NT2/D1 (cell line): ENCODE data around the gene PDGFRB.

Experiments used
- DNase-seq: peaks from one replicate; pipeline ENCODE4 v3.0.0-alpha.2; 2011; ENCODE audit warnings: low read depth, low spot score
- H3K27me3 ChIP-seq: 2 replicates; pipeline ENCODE4 v1.6.0; 2011; ENCODE audit warnings: mild to moderate bottlenecking; ENCODE audit not compliant: insufficient read length, insufficient read depth
- H3K36me3 ChIP-seq: 2 replicates; pipeline ENCODE4 v1.6.1; 2011; ENCODE audit warnings: mild to moderate bottlenecking, low read length, mixed read lengths; ENCODE audit not compliant: insufficient read depth, insufficient read length
- H3K4me1 ChIP-seq: 2 replicates; pipeline ENCODE4 v1.5.1; 2011; ENCODE audit not compliant: insufficient read depth, insufficient read length
- H3K4me3 ChIP-seq: 2 replicates; pipeline ENCODE4 v1.5.1; 2011; ENCODE audit warnings: low read depth; ENCODE audit not compliant: insufficient read length
- H3K9ac ChIP-seq: 2 replicates; pipeline ENCODE4 v1.6.0; 2011; ENCODE audit warnings: low read depth; ENCODE audit not compliant: insufficient read length
- H3K9me3 ChIP-seq: 2 replicates; pipeline ENCODE4 v1.5.1; 2011; ENCODE audit warnings: mild to moderate bottlenecking, low read length; ENCODE audit not compliant: insufficient read depth
- SUZ12 ChIP-seq: IDR thresholded peaks from 2 replicates; pipeline ENCODE4 v1.6.1; 2011; ENCODE audit not compliant: insufficient read length, insufficient read depth; ENCODE audit errors: extremely low read depth
- YY1 ChIP-seq: IDR thresholded peaks from 2 replicates; pipeline ENCODE4 v1.6.1; 2011; ENCODE audit not compliant: insufficient read length, insufficient read depth
- ZNF274 ChIP-seq: IDR thresholded peaks from 2 replicates; pipeline ENCODE4 v1.6.1; 2011; ENCODE audit warnings: mild to moderate bottlenecking, low read depth, low read length

Gene PDGFRB

GRCh38 chr5:150175076-150175475 is 19.4 kb upstream of the PDGFRB start:
- H3K9me3 ChIP-seq, result no peaks in the 10 kb centered on the region
- DNase-seq, result no peak
- H3K9ac ChIP-seq, result no peak overlapping the region
- H3K27me3 ChIP-seq, result peaks cover 56% of the 10 kb centered on the region
- no peaks in the 10 kb centered on the region for H3K36me3 ChIP-seq
- H3K4me3 ChIP-seq, result no peak overlapping the region
- peaks cover 2% of the 10 kb centered on the region for H3K4me1 ChIP-seq
- TF ChIP-seq ZNF274 (no peak), SUZ12 (no peak), YY1 (no peak)

- no peaks in the 10 kb centered on the region for H3K36me3 ChIP-seq
- TF ChIP-seq SUZ12 (no peak), ZNF274 (no peak), YY1 (no peak)
- peaks cover 2% of the 10 kb centered on the region for H3K4me1 ChIP-seq
- no peak overlapping the region for H3K4me3 ChIP-seq
- H3K9me3 ChIP-seq, result no peaks in the 10 kb centered on the region
- no peak for DNase-seq
- no peak overlapping the region for H3K9ac ChIP-seq
- peaks cover 64% of the 10 kb centered on the region for H3K27me3 ChIP-seq
Measured at GRCh38 chr5:150174285-150174684, 18.6 kb upstream of the PDGFRB start.

- no peak overlapping the region for H3K4me3 ChIP-seq
- peaks cover 71% of the 10 kb centered on the region for H3K27me3 ChIP-seq
- H3K9ac ChIP-seq, result no peak overlapping the region
- H3K36me3 ChIP-seq, result no peaks in the 10 kb centered on the region
- H3K9me3 ChIP-seq, result no peaks in the 10 kb centered on the region
- DNase-seq, result no peak
- peaks cover 2% of the 10 kb centered on the region for H3K4me1 ChIP-seq
- TF ChIP-seq SUZ12 (no peak), ZNF274 (no peak), YY1 (no peak)
Measured at GRCh38 chr5:150173161-150173560, 17.5 kb upstream of the PDGFRB start.

GRCh38 chr5:150172556-150172955 is 16.9 kb upstream of the PDGFRB start:
- H3K9ac ChIP-seq, result no peak overlapping the region
- no peak overlapping the region for H3K4me3 ChIP-seq
- no peak for DNase-seq
- no peaks in the 10 kb centered on the region for H3K36me3 ChIP-seq
- no peak for TF ChIP-seq YY1
- no peaks in the 10 kb centered on the region for H3K9me3 ChIP-seq
- H3K27me3 ChIP-seq, result peaks cover 77% of the 10 kb centered on the region
- H3K4me1 ChIP-seq, result peaks cover 2% of the 10 kb centered on the region

- Histone ChIP-seq H3K4me1 (peaks cover 2% of the 10 kb centered on the region), H3K9me3 (no peaks in the 10 kb centered on the region), H3K36me3 (no peaks in the 10 kb centered on the region), H3K4me3 (no peak overlapping the region), H3K9ac (no peak overlapping the region), H3K27me3 (peaks cover 81% of the 10 kb centered on the region)
- TF ChIP-seq YY1, result no peak
- no peak for TF ChIP-seq ZNF274
- TF ChIP-seq SUZ12, result no peak
- DNase-seq, result no peak
Measured at GRCh38 chr5:150172145-150172544, 16.5 kb upstream of the PDGFRB start.

- no peaks in the 10 kb centered on the region for H3K9me3 ChIP-seq
- no peak overlapping the region for H3K4me3 ChIP-seq
- H3K4me1 ChIP-seq, result peaks cover 2% of the 10 kb centered on the region
- DNase-seq, result no peak
- no peak for TF ChIP-seq SUZ12
- TF ChIP-seq YY1, result no peak
- no peak for TF ChIP-seq ZNF274
- peaks cover 95% of the 10 kb centered on the region for H3K27me3 ChIP-seq
- no peaks in the 10 kb centered on the region for H3K36me3 ChIP-seq
- no peak overlapping the region for H3K9ac ChIP-seq
Measured at GRCh38 chr5:150168864-150169263, 13.2 kb upstream of the PDGFRB start.

GRCh38 chr5:150167908-150168307 is 12.3 kb upstream of the PDGFRB start:
- H3K9ac ChIP-seq, result no peak overlapping the region
- no peak for DNase-seq
- H3K27me3 ChIP-seq, result peaks cover 95% of the 10 kb centered on the region
- H3K36me3 ChIP-seq, result no peaks in the 10 kb centered on the region
- no peak overlapping the region for H3K4me3 ChIP-seq
- no peaks in the 10 kb centered on the region for H3K9me3 ChIP-seq
- TF ChIP-seq SUZ12 (no peak), ZNF274 (no peak), YY1 (no peak)
- H3K4me1 ChIP-seq, result peaks cover 5% of the 10 kb centered on the region

GRCh38 chr5:150167512-150167850 is 11.8 kb upstream of the PDGFRB start:
- H3K9me3 ChIP-seq, result no peaks in the 10 kb centered on the region
- H3K4me1 ChIP-seq, result peaks cover 7% of the 10 kb centered on the region
- no peaks in the 10 kb centered on the region for H3K36me3 ChIP-seq
- no peak overlapping the region for H3K4me3 ChIP-seq
- TF ChIP-seq SUZ12 (no peak), ZNF274 (no peak), YY1 (no peak)
- peak overlapping the region; percentile 32 for H3K9ac ChIP-seq
- DNase-seq, result no peak
- H3K27me3 ChIP-seq, result peaks cover 91% of the 10 kb centered on the region
